ENCODE data around the gene DLEC1.

Gene DLEC1

DNA sequence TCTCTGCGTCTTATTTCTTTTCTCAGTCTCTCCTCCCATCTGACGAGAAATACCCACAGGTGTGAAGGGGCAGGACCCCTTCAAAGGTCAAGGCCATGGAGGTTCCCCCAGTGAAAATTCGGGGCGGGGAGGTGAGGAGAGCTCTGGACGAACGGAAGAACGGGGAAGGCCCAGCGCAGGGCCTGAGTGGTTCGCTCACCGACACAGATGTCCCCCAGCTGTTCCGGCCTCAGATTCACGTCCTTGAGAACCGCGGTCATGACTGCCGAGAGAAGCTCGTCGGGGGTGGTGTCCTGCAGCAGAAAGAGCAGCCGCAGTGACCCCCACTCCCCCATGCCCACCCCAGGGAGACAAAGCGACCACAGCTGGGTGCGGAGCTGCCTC lies 97.4 kb downstream of the DLEC1 start:
- WGBS, 2 experiments = 1% methylated on average over 20 of the region's 20 CpGs

DNA sequence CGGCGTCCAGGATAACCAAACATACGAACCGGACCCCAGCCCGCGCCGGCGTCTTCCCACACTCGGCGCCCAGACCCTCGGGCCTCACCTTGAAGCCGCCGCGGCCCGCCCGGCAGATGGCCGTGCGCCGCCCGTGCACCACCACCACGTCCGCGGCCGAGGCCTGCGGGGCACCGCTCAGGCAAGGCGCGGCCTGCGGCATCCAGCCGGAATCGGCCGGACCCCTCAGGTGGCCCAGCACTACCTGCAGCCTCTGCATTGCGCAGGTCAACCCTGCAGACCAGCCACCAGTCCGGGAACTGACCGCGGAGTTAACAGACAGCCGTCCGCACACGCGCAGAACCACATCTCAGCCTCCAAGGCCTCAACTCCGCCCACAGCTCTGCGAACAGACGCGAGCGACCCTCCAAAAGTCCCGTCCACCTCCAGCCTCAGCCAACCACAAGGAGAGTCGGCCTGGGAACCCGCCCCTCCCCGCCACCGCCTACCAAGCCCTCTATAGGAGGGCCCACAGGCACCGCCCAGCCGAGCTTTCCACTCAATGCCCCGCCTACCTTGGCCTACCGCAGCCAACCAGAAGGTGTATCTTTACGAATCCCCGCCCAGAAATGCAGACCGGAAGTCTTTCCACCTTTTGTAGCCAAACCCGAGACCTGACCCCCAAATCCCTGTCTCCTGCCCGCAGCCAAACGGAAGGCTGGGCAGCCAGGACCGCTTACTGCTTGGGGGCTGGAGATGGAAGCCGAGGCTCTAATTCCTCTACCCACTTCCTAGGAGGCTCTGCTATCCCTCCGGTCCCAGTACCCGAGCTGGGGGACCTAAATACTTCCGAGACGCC lies 98.0 kb downstream of the DLEC1 start, which contains the start of gene ACAA1:
Gene ACAA1, minus strand, starts transcription at position 351 of the 838 bp plus-strand sequence. Its CDS starts 92 bp downstream, at position 259.
- H3K4me3 ChIP-seq (ENCODE audit: insufficient read depth, low read depth, low read length) = peak within 1 kb of the TSS; percentile 78
- WGBS, 2 experiments = 0% methylated on average over 66 of the region's 66 CpGs
- H3K4me1 ChIP-seq (ENCODE audit: control insufficient read depth, insufficient read depth, low read length) = peaks cover 11% of the 10 kb centered on the region
- H3K9me3 ChIP-seq (ENCODE audit: control insufficient read depth, low read length) = no peaks in the 10 kb centered on the region
- H3K27me3 ChIP-seq (ENCODE audit: control insufficient read depth, insufficient read depth, low read length, poor library complexity, severe bottlenecking) = peaks cover 12% of the 10 kb centered on the region
- no peaks in the 10 kb centered on the region for H3K36me3 ChIP-seq (ENCODE audit: control insufficient read depth, insufficient read depth, low read length)
- peak within 1 kb of the TSS; percentile 75 for H3K27ac ChIP-seq (ENCODE audit: insufficient read depth, low read depth, low read length, poor library complexity, severe bottlenecking)

More for the DNA sequence above, 97.4 kb downstream of the DLEC1 start:
- peak overlapping the region; percentile 78 for H3K4me3 ChIP-seq (ENCODE audit: insufficient read depth, low read depth, low read length)
- no peak overlapping the region for H3K27ac ChIP-seq (ENCODE audit: insufficient read depth, low read depth, low read length, poor library complexity, severe bottlenecking)
- H3K9me3 ChIP-seq (ENCODE audit: control insufficient read depth, low read length) = no peaks in the 10 kb centered on the region
- peaks cover under 1% of the 10 kb centered on the region for H3K36me3 ChIP-seq (ENCODE audit: control insufficient read depth, insufficient read depth, low read length)
- peaks cover 12% of the 10 kb centered on the region for H3K27me3 ChIP-seq (ENCODE audit: control insufficient read depth, insufficient read depth, low read length, poor library complexity, severe bottlenecking)
- peaks cover 11% of the 10 kb centered on the region for H3K4me1 ChIP-seq (ENCODE audit: control insufficient read depth, insufficient read depth, low read length)

DNA sequence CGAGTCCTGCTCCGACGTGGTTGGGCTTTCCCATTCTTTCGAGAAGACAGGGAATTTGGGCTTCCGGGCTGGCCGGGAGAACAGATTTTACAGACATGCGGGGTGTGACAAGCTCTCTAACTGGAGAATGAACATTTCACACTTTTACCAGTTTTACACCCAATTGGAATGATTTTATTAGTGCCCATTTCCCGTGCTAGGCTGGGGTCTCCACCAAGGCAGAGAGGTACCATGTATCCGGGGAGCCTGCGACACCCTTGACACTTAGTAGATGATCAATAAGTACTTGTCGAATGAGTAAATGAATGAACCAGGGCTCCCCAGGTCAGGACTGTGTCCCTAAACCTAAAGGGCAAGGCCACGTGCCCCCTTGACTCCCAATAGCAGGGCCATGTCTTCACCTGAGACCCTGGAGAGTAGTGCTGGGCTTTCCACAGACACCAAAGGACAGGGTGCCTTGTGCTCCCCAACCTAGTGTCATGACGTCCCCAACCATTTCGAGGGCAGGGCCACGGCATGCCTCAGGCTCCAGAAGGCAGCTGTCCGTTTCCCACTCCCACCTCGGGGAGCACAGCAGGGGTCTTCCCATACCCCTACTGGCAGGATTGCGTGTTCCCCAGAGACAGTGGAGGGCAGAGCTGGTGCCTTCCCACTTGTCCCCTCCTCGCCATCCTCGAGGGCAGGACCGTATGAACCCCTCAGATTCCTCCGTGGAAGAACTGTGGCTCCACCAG lies 98.8 kb downstream of the DLEC1 start:
- 19 to 20% methylated on average over 22 of the region's 22 CpGs for WGBS, 2 experiments

DNA sequence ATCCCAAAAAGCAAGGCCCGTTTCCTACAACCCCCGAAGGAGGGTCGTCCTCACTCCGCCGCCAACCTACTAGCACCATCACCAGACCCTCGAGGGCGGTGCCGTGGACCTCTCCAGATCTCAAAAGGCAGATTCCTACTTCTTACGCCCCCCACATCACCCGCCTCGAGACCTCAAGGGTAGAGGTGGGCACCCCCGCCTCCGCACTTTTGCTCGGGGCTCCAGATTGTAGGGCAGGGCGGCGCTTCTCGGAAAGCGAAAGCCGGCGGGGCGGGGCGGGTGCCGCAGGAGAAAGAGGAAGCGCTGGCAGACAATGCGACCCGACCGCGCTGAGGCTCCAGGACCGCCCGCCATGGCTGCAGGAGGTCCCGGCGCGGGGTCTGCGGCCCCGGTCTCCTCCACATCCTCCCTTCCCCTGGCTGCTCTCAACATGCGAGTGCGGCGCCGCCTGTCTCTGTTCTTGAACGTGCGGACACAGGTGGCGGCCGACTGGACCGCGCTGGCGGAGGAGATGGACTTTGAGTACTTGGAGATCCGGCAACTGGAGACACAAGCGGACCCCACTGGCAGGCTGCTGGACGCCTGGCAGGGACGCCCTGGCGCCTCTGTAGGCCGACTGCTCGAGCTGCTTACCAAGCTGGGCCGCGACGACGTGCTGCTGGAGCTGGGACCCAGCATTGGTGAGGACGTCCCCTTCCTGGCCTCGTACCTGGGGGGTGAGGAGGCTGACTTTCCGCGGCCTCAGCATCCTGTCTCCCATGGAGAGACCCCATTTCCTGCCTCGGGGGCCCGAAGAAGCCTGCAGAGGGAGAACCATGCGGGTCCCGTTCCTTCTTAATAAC lies 99.6 kb downstream of the DLEC1 start, which contains the start of gene MYD88:
Gene MYD88, plus strand, starts transcription at position 313 of the 842 bp plus-strand sequence. Its CDS starts 40 bp downstream, at position 353.
- Histone ChIP-seq H3K4me3 (ENCODE audit: insufficient read depth, low read depth, low read length) (peak within 1 kb of the TSS; percentile 78), H3K4me1 (ENCODE audit: control insufficient read depth, insufficient read depth, low read length) (peaks cover 11% of the 10 kb centered on the region), H3K36me3 (ENCODE audit: control insufficient read depth, insufficient read depth, low read length) (no peaks in the 10 kb centered on the region), H3K27me3 (ENCODE audit: control insufficient read depth, insufficient read depth, low read length, poor library complexity, severe bottlenecking) (peaks cover 12% of the 10 kb centered on the region), H3K27ac (ENCODE audit: insufficient read depth, low read depth, low read length, poor library complexity, severe bottlenecking) (peak within 1 kb of the TSS; percentile 75), H3K9me3 (ENCODE audit: control insufficient read depth, low read length) (no peaks in the 10 kb centered on the region)
- 2% methylated on average over 65 of the region's 65 CpGs for WGBS, 2 experiments

More for the DNA sequence above, 98.8 kb downstream of the DLEC1 start:
- peak overlapping the region; percentile 78 for H3K4me3 ChIP-seq (ENCODE audit: insufficient read depth, low read depth, low read length)
- no peaks in the 10 kb centered on the region for H3K36me3 ChIP-seq (ENCODE audit: control insufficient read depth, insufficient read depth, low read length)
- peaks cover 12% of the 10 kb centered on the region for H3K27me3 ChIP-seq (ENCODE audit: control insufficient read depth, insufficient read depth, low read length, poor library complexity, severe bottlenecking)
- peaks cover 11% of the 10 kb centered on the region for H3K4me1 ChIP-seq (ENCODE audit: control insufficient read depth, insufficient read depth, low read length)
- peak overlapping the region; percentile 75 for H3K27ac ChIP-seq (ENCODE audit: insufficient read depth, low read depth, low read length, poor library complexity, severe bottlenecking)
- H3K9me3 ChIP-seq (ENCODE audit: control insufficient read depth, low read length) = no peaks in the 10 kb centered on the region

DNA sequence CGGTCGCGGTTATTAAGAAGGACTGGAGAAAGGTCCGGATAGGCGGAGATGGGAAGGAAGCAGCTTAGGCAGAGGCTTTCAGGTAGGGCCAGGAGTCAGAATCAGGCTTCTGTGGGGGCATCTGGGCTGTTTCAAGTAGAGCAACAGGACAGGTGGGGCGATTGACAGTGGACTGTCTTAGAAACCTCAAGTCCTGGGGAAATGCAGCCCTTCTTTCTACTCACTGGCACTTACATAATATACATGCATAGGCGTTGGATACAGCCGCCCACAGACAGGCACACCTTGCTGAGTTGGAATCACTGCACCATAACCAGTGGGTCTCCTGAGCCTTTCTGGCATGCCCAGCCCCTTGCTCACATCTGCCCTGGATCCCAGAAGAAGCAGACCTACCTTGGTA lies 100.2 kb downstream of the DLEC1 start:
- Histone ChIP-seq H3K27me3 (ENCODE audit: control insufficient read depth, insufficient read depth, low read length, poor library complexity, severe bottlenecking) (peaks cover 12% of the 10 kb centered on the region), H3K9me3 (ENCODE audit: control insufficient read depth, low read length) (no peaks in the 10 kb centered on the region), H3K27ac (ENCODE audit: insufficient read depth, low read depth, low read length, poor library complexity, severe bottlenecking) (no peak overlapping the region), H3K4me3 (ENCODE audit: insufficient read depth, low read depth, low read length) (peak overlapping the region; percentile 78), H3K36me3 (ENCODE audit: control insufficient read depth, insufficient read depth, low read length) (no peaks in the 10 kb centered on the region), H3K4me1 (ENCODE audit: control insufficient read depth, insufficient read depth, low read length) (peaks cover 11% of the 10 kb centered on the region)
- WGBS, 2 experiments = 28 to 30% methylated on average over 8 of the region's 8 CpGs

DNA sequence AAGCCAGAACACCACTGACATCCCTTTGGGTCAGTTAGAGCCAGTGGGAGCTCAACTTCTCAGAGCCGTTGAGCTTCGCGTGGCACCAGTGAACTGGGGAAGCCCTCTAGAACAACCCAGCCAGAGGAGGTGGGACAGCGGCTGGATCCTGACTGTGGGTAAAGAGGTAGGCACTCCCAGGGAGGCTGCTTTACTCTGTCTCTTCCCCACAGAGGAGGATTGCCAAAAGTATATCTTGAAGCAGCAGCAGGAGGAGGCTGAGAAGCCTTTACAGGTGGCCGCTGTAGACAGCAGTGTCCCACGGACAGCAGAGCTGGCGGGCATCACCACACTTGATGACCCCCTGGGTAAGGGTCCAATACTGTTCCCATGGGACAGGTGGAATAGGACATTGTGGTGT lies 100.6 kb downstream of the DLEC1 start:
- H3K4me1 ChIP-seq (ENCODE audit: control insufficient read depth, insufficient read depth, low read length) = peaks cover 11% of the 10 kb centered on the region
- no peaks in the 10 kb centered on the region for H3K9me3 ChIP-seq (ENCODE audit: control insufficient read depth, low read length)
- H3K27me3 ChIP-seq (ENCODE audit: control insufficient read depth, insufficient read depth, low read length, poor library complexity, severe bottlenecking) = peaks cover 12% of the 10 kb centered on the region
- no peaks in the 10 kb centered on the region for H3K36me3 ChIP-seq (ENCODE audit: control insufficient read depth, insufficient read depth, low read length)
- H3K4me3 ChIP-seq (ENCODE audit: insufficient read depth, low read depth, low read length) = peak overlapping the region; percentile 78
- 94% methylated on average over 7 of the region's 7 CpGs for WGBS, 2 experiments
- no peak overlapping the region for H3K27ac ChIP-seq (ENCODE audit: insufficient read depth, low read depth, low read length, poor library complexity, severe bottlenecking)

DNA sequence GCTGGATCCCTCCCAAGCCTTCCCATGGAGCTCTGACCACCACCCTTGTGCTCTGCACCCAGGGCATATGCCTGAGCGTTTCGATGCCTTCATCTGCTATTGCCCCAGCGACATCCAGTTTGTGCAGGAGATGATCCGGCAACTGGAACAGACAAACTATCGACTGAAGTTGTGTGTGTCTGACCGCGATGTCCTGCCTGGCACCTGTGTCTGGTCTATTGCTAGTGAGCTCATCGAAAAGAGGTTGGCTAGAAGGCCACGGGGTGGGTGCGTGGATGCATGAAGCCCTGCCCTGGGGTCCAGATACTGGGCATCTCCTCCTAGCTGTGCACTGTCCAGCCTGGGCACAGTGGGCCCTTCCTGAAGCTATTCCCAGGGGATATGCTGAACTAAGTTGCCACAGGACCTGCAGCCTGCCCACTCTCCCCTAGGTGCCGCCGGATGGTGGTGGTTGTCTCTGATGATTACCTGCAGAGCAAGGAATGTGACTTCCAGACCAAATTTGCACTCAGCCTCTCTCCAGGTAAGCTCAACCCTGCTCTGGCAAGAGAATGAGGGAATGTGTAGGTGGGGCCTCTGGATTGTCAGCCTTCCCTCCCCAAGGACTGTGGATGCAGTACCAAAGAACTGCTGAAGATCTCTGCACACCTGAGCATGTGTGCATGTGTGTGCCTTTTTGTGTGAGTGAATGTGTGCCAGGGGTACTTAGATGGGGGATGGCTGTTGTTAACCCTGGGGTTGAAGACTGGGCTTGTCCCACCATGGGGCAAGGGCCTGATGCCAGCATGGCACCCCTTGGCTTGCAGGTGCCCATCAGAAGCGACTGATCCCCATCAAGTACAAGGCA lies 101.5 kb downstream of the DLEC1 start:
- Histone ChIP-seq H3K36me3 (ENCODE audit: control insufficient read depth, insufficient read depth, low read length) (no peaks in the 10 kb centered on the region), H3K9me3 (ENCODE audit: control insufficient read depth, low read length) (no peaks in the 10 kb centered on the region), H3K4me3 (ENCODE audit: insufficient read depth, low read depth, low read length) (no peak overlapping the region), H3K27me3 (ENCODE audit: control insufficient read depth, insufficient read depth, low read length, poor library complexity, severe bottlenecking) (peaks cover 12% of the 10 kb centered on the region), H3K27ac (ENCODE audit: insufficient read depth, low read depth, low read length, poor library complexity, severe bottlenecking) (no peak overlapping the region), H3K4me1 (ENCODE audit: control insufficient read depth, insufficient read depth, low read length) (peaks cover 11% of the 10 kb centered on the region)
- 96 to 97% methylated on average over 13 of the region's 13 CpGs for WGBS, 2 experiments

DNA sequence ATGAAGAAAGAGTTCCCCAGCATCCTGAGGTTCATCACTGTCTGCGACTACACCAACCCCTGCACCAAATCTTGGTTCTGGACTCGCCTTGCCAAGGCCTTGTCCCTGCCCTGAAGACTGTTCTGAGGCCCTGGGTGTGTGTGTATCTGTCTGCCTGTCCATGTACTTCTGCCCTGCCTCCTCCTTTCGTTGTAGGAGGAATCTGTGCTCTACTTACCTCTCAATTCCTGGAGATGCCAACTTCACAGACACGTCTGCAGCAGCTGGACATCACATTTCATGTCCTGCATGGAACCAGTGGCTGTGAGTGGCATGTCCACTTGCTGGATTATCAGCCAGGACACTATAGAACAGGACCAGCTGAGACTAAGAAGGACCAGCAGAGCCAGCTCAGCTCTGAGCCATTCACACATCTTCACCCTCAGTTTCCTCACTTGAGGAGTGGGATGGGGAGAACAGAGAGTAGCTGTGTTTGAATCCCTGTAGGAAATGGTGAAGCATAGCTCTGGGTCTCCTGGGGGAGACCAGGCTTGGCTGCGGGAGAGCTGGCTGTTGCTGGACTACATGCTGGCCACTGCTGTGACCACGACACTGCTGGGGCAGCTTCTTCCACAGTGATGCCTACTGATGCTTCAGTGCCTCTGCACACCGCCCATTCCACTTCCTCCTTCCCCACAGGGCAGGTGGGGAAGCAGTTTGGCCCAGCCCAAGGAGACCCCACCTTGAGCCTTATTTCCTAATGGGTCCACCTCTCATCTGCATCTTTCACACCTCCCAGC lies 102.4 kb downstream of the DLEC1 start:
- H3K9me3 ChIP-seq (ENCODE audit: control insufficient read depth, low read length) = no peaks in the 10 kb centered on the region
- H3K27me3 ChIP-seq (ENCODE audit: control insufficient read depth, insufficient read depth, low read length, poor library complexity, severe bottlenecking) = peaks cover 12% of the 10 kb centered on the region
- no peaks in the 10 kb centered on the region for H3K36me3 ChIP-seq (ENCODE audit: control insufficient read depth, insufficient read depth, low read length)
- H3K4me1 ChIP-seq (ENCODE audit: control insufficient read depth, insufficient read depth, low read length) = peaks cover 11% of the 10 kb centered on the region
- no peak overlapping the region for H3K27ac ChIP-seq (ENCODE audit: insufficient read depth, low read depth, low read length, poor library complexity, severe bottlenecking)
- WGBS, 2 experiments = 90 to 93% methylated on average over 7 of the region's 7 CpGs
- H3K4me3 ChIP-seq (ENCODE audit: insufficient read depth, low read depth, low read length) = no peak overlapping the region

DNA sequence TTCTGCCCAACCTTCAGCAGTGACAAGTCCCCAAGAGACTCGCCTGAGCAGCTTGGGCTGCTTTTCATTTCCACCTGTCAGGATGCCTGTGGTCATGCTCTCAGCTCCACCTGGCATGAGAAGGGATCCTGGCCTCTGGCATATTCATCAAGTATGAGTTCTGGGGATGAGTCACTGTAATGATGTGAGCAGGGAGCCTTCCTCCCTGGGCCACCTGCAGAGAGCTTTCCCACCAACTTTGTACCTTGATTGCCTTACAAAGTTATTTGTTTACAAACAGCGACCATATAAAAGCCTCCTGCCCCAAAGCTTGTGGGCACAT lies 102.9 kb downstream of the DLEC1 start:
- Histone ChIP-seq H3K4me1 (ENCODE audit: control insufficient read depth, insufficient read depth, low read length) (peaks cover 11% of the 10 kb centered on the region), H3K27ac (ENCODE audit: insufficient read depth, low read depth, low read length, poor library complexity, severe bottlenecking) (no peak overlapping the region), H3K27me3 (ENCODE audit: control insufficient read depth, insufficient read depth, low read length, poor library complexity, severe bottlenecking) (peaks cover 12% of the 10 kb centered on the region), H3K36me3 (ENCODE audit: control insufficient read depth, insufficient read depth, low read length) (no peaks in the 10 kb centered on the region), H3K9me3 (ENCODE audit: control insufficient read depth, low read length) (no peaks in the 10 kb centered on the region), H3K4me3 (ENCODE audit: insufficient read depth, low read depth, low read length) (no peak overlapping the region)
- 91 to 92% methylated on average over 2 of the region's 2 CpGs for WGBS, 2 experiments

All from ectodermal cell (in vitro differentiated cells).